ENCODE measurements around the gene MARVELD1.

- TF ChIP-seq POLR2A (IDR thresholded peaks at IDR 0.05) (no peak), CTCF (IDR thresholded peaks at IDR 0.05) (no peak)
Measured at GRCh38 chr10:97666992-97667391, 46.5 kb upstream of the MARVELD1 start.

Data from heart left ventricle (tissue), 13 donors.